Parathyroid adenoma (tissue), 2 donors: Measurements from ENCODE around the gene FAM117B.
"Not testable (repeated sequence)": the region's sequence is repeated elsewhere in the genome, so short reads cannot be mapped to it uniquely, and the experiment has no call there.

Experiments used
- H2AFZ ChIP-seq: fragments of 300-600 bp; sonication (generic); one replicate; pipeline ENCODE4 v1.7.0; 2017; ENCODE audit warnings: antibody characterized with exemption, mild to moderate bottlenecking
- H3K27ac ChIP-seq: fragments of 300-600 bp; sonication (generic); one replicate; pipeline ENCODE4 v1.7.0; 2017
- H3K27me3 ChIP-seq: fragments of 300-600 bp; sonication (generic); one replicate; pipeline ENCODE4 v1.7.0; 2017; ENCODE audit warnings: low read length; ENCODE audit not compliant: control insufficient read depth, insufficient read depth
- H3K36me3 ChIP-seq: fragments of 300-600 bp; sonication (generic); one replicate; pipeline ENCODE4 v1.7.0; 2017; ENCODE audit warnings: low read length; ENCODE audit not compliant: control insufficient read depth, insufficient read depth
- H3K4me1 ChIP-seq: fragments of 300-600 bp; sonication (generic); one replicate; pipeline ENCODE4 v1.7.0; 2017; ENCODE audit warnings: control low read depth
- H3K4me2 ChIP-seq: fragments of 300-600 bp; sonication (generic); one replicate; pipeline ENCODE4 v1.7.0; 2017; ENCODE audit warnings: low read length
- H3K4me3 ChIP-seq: fragments of 300-600 bp; sonication (generic); one replicate; pipeline ENCODE4 v1.7.0; 2017; ENCODE audit warnings: low read depth, low read length
- H3K79me2 ChIP-seq: fragments of 300-600 bp; sonication (generic); one replicate; pipeline ENCODE4 v1.7.0; 2017; ENCODE audit warnings: control low read depth
- H3K9ac ChIP-seq: fragments of 300-600 bp; sonication (generic); one replicate; pipeline ENCODE4 v1.7.0; 2017; ENCODE audit warnings: mild to moderate bottlenecking
- H3K9me3 ChIP-seq: fragments of 300-600 bp; sonication (generic); one replicate; pipeline ENCODE4 v1.7.0; 2017; ENCODE audit warnings: low read length; ENCODE audit not compliant: control insufficient read depth
- TF ChIP-seq, protein P1 (sequence below): fragments of 300-600 bp; sonication (generic); IDR thresholded peaks from one replicate; pipeline ENCODE4 v1.7.0; 2017; ENCODE audit warnings: antibody characterized with exemption, mild to moderate bottlenecking
- donor health status: primary hyperparathyroidism.

The FAM117B gene

DNA sequence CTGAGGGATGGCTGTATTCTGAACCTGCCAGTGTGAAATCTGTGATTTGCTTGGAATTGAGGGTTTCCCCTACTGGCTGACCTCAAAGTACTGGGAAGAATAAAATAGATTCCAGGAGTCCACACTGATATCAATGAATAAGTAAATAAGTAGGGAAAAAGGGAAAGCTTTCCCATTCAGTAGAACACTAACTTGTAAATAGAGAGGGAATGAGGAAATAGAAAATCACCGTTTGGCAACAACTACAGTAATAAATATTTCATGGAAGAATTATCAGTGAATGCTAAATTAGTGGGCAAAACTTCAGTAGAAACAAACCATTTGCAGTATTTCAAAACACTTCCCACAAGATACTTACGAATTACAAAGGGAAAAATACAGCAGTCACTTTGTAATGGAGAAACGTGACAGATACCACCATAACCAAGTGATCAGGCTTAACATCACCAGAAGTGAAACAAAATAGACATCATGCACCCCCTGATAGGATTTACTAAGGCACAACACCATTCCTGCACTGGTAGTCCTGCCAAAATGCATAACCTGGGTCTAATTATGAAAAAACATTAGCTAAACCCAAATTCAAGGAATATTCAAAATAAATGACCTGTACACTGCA is 148.3 kb downstream of the FAM117B start:
- no peaks in the 10 kb centered on the region for H3K79me2 ChIP-seq
- no peaks in the 10 kb centered on the region for H3K9me3 ChIP-seq
- H3K4me3 ChIP-seq = no peak overlapping the region
- H3K4me2 ChIP-seq = no peak overlapping the region
- H3K9ac ChIP-seq = no peak overlapping the region
- no peak overlapping the region for H2AFZ ChIP-seq
- TF ChIP-seq, protein P1, sequence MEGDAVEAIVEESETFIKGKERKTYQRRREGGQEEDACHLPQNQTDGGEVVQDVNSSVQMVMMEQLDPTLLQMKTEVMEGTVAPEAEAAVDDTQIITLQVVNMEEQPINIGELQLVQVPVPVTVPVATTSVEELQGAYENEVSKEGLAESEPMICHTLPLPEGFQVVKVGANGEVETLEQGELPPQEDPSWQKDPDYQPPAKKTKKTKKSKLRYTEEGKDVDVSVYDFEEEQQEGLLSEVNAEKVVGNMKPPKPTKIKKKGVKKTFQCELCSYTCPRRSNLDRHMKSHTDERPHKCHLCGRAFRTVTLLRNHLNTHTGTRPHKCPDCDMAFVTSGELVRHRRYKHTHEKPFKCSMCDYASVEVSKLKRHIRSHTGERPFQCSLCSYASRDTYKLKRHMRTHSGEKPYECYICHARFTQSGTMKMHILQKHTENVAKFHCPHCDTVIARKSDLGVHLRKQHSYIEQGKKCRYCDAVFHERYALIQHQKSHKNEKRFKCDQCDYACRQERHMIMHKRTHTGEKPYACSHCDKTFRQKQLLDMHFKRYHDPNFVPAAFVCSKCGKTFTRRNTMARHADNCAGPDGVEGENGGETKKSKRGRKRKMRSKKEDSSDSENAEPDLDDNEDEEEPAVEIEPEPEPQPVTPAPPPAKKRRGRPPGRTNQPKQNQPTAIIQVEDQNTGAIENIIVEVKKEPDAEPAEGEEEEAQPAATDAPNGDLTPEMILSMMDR = no peak
- H3K27me3 ChIP-seq = no peaks in the 10 kb centered on the region
- peaks cover under 1% of the 10 kb centered on the region for H3K4me1 ChIP-seq
- H3K36me3 ChIP-seq = no peaks in the 10 kb centered on the region
- H3K27ac ChIP-seq = no peak overlapping the region

DNA sequence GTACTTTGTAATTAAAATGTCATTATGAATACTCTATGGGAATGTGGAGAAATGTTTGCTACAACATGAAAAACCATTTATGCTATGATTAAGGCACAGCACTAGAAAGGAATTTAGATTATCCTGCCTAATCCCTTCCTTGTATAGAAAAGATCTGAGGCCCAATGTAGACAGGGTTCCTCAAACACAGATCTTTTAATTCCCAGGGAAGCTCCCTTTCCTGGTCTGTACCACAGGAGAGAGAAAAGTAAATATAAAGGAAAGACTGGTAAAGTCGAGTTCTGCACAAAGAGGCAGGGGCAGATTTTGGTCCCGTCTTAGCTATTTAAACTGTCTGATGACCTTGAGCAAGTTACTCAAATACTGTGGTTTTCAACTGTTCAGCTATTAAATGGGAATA is 152.1 kb downstream of the FAM117B start:
- no peak overlapping the region for H3K27ac ChIP-seq
- H3K36me3 ChIP-seq = no peaks in the 10 kb centered on the region
- H2AFZ ChIP-seq = no peak overlapping the region
- H3K9me3 ChIP-seq = no peaks in the 10 kb centered on the region
- H3K79me2 ChIP-seq = no peaks in the 10 kb centered on the region
- H3K27me3 ChIP-seq = no peaks in the 10 kb centered on the region
- no peak overlapping the region for H3K4me2 ChIP-seq
- no peak overlapping the region for H3K9ac ChIP-seq
- TF ChIP-seq, protein P1 = no peak
- no peak overlapping the region for H3K4me3 ChIP-seq
- peaks cover 7% of the 10 kb centered on the region for H3K4me1 ChIP-seq

DNA sequence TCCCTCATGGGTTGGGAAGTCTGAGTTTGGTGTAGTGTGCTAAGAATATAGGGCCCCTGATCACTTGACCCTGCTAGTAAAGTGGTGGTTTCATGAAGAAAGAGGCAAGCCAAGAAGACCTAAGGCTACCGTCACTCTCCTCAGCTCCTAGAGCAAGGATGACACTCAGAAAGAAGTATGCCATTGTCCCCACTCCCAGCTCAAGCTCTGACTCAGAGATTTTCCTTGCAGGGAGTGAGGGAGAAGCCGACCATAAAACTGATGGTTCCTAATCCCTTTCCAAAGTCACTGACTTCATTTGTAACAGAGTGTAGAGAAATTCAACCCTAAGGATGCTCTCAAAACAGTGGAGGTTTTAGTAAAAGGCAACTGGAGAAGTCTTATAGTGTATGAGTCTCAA is 155.9 kb downstream of the FAM117B start:
- Histone ChIP-seq H3K36me3 (no peaks in the 10 kb centered on the region), H3K9ac (no peak overlapping the region), H3K4me2 (no peak overlapping the region), H3K9me3 (no peaks in the 10 kb centered on the region), H3K4me1 (peaks cover 7% of the 10 kb centered on the region), H3K4me3 (no peak overlapping the region), H3K79me2 (no peaks in the 10 kb centered on the region), H3K27me3 (no peaks in the 10 kb centered on the region), H3K27ac (no peak overlapping the region), H2AFZ (no peak overlapping the region)
- TF ChIP-seq, protein P1 = no peak

DNA sequence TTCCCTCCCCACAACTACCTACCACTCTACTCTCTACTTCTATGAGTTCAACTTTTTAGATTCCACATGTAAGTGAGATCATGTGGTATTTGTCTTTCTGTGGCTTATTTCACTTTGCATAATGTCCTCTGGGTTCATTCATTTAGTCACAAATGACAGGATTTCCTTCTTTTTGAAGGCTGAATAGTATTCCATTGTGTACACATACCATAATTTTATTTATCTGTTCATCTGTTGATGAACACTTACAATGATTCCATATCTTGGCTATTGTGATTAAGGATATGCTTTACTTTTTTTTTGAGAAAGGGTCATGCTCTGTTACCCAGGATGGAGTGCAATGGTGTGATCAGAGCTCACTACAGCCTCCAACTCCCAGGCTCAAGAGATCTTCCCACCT is 163.2 kb downstream of the FAM117B start:
- Histone ChIP-seq H2AFZ (no peak overlapping the region), H3K9ac (no peak overlapping the region), H3K4me3 (no peak overlapping the region), H3K27ac (no peak overlapping the region), H3K4me1 (no peaks in the 10 kb centered on the region), H3K36me3 (no peaks in the 10 kb centered on the region), H3K9me3 (no peaks in the 10 kb centered on the region), H3K27me3 (no peaks in the 10 kb centered on the region), H3K79me2 (no peaks in the 10 kb centered on the region), H3K4me2 (no peak overlapping the region)
- TF ChIP-seq, protein P1 = no peak

DNA sequence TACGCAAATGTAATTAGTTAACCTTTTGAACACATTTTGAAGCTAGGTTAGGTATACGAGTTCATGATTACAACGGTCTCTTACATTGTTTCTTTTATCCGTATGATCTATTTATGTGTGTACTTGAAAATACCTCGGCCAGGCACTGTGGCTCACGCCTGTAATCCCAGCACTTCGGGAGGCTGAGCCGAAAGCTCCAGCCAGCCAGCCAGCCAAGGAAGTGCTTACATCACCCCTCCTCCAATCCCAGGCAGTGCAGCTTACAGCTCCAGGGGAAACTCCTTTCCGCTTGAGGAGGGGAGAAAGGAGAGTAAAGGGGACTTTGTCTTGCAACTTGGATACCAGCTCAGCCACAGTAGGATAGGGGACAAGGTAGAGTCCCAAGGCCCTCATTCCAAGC is 171.1 kb downstream of the FAM117B start:
- not testable (repeated sequence) for H3K27me3 ChIP-seq, H2AFZ ChIP-seq, H3K79me2 ChIP-seq, H3K27ac ChIP-seq, H3K36me3 ChIP-seq, H3K9me3 ChIP-seq, H3K4me3 ChIP-seq, H3K9ac ChIP-seq, H3K4me1 ChIP-seq, H3K4me2 ChIP-seq

DNA sequence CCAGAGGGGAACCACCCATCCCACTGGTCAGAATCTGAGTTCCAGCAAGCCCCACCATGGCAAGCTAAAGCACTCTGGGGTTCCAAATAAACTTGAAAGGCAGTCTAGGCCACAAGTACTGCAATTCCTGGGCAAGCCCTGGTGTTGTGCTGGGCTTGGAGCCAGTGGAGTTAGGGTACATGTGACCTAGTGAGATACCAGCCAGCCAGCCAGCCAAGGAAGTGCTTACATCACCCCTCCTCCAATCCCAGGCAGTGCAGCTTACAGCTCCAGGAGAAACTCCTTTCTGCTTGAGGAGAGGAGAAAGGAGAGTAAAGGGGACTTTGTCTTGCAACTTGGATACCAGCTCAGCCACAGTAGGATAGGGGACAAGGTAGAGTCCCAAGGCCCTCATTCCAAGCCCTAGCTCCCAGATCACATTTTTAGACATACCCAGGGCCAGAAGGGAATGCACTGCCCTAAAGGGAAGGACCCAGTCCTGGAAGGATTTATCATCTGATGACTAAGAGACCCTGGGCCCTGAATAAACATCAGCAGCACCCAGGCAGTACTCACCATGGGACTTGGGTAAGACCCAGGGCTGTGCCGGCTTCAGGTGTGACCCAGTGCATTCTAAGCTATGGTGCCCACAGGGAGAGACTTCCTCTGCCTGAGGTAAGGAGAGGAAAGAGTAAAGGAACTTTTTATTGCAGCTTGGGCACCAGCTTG is 172.8 kb downstream of the FAM117B start:
- H3K27ac ChIP-seq = peak overlapping the region; percentile 36
- not testable (repeated sequence) for H3K4me2 ChIP-seq, H3K9me3 ChIP-seq, H3K4me1 ChIP-seq, H3K79me2 ChIP-seq, H3K36me3 ChIP-seq, H3K9ac ChIP-seq, H3K4me3 ChIP-seq, H2AFZ ChIP-seq, H3K27me3 ChIP-seq
